NCI-H1436 (cell line): Measurements from ENCODE around the gene DLG2.
"Not testable (repeated sequence)": the region's sequence is repeated elsewhere in the genome, so short reads cannot be mapped to it uniquely, and the experiment has no call there.

Experiments
- DNase-seq: peaks from one replicate; lab custom pipeline; 2025; lab: John Stamatoyannopoulos, UW

DLG2 gene

DNA sequence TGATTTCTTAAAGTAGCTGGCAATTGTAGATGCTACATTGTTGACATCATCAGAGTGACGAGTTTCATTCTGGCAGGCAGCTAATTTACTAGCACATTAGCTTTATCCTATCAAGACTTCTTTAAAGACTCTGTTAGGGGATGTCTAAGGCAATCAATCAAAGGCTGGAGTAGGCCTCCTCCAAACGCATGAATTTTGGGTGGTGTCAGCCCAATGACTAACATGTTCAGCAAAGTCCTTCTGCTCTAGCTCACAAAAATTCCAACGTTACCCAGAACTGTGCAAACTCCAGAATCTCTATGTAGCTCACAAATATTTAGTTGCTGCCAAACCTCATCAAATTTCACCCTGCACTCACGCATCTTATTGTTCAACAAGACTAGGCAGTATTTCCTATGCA is 395.6 kb downstream of the DLG2 start:
- DNase-seq, result no peak

DNA sequence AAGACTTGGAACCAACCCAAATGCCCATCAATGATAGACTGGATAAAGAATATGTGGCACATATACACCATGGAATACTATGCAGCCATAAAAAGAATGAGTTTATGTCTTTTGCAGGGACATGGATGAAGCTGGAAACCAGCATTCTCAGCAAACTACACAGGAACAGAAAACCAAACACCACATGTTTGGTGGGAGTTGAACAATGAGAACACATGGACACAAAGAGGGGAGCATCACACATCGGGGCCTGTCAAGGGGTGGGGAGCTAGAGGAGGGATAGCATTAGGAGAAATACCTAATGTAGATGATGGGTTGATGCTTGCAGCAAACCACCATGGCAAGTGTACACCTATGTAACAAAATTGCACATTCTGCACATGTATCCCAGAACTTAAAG is 397.4 kb downstream of the DLG2 start:
- not testable (repeated sequence) for DNase-seq

DNA sequence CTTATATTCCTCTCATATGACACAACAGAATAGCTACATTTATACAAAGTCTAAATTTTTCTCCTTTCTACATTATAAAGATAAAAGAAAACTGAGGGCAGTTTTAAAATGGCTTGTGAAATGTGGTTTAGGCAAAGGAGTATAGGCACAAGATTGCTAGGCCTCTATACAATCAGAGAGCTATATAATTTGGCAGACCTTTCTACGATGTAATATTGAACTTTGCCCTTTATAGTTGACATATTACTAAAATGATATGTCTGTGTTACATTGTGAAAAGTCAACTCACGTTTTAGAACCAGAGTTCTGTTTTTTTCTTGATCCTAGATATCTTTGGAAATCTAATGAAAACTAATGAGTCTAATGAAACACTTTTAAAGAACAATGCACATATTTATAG is 430.2 kb downstream of the DLG2 start:
- DNase-seq, result no peak

DNA sequence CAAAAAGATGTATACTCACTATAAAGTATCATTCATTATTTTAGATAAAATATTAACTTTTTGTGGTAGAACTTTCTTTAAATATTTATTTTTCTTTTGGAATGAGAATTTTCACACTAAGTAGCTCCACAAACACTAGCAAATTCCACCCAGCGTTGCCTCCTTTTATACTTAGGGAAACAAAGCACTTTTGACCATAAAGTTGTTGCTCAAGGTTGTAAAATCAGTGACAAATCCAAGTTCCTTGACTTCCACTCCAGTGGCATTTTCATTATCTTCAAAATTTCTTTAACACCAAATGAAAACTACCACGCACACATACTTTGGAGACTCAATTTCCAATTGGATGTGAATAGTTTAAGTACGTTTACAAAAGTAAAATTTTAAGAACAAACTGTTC is 431.2 kb downstream of the DLG2 start:
- no peak for DNase-seq

DNA sequence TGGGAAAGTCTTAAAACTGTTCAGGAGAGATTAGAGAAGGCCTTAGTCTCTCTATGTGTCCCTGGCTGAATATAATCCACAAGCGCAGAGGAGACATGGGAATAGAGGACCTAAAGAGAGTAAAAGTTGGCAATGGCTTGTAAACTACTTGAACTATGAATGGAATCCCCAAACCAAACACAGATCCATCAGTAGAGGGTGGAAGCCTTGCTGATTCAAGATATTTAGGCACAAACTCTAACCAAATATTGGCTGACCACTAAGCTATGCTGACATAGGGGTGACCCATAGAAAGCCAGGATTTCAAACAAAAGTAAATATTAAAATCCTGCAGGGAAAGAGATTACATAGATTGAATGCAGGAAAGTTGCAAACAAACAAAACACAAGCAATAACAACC is 439.2 kb downstream of the DLG2 start:
- DNase-seq, result no peak

DNA sequence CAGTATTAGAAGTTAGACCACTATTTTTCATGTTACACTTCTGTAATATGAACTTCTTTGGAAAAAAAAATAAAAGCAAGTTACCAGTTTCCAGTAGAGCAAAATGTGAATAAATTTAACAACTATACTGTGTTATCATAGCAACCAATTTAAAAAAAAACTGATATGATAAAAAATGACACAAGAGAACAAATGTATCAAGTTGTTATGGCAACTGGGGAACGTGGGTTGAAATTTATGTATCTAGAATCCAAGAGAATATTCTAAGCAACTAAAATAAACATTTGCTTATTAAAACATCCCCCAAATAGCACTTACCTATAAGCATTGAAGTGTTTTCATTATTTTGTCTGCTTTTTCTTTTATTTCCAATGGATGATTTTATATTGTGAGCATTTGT is 442.4 kb downstream of the DLG2 start:
- DNase-seq, result no peak

DNA sequence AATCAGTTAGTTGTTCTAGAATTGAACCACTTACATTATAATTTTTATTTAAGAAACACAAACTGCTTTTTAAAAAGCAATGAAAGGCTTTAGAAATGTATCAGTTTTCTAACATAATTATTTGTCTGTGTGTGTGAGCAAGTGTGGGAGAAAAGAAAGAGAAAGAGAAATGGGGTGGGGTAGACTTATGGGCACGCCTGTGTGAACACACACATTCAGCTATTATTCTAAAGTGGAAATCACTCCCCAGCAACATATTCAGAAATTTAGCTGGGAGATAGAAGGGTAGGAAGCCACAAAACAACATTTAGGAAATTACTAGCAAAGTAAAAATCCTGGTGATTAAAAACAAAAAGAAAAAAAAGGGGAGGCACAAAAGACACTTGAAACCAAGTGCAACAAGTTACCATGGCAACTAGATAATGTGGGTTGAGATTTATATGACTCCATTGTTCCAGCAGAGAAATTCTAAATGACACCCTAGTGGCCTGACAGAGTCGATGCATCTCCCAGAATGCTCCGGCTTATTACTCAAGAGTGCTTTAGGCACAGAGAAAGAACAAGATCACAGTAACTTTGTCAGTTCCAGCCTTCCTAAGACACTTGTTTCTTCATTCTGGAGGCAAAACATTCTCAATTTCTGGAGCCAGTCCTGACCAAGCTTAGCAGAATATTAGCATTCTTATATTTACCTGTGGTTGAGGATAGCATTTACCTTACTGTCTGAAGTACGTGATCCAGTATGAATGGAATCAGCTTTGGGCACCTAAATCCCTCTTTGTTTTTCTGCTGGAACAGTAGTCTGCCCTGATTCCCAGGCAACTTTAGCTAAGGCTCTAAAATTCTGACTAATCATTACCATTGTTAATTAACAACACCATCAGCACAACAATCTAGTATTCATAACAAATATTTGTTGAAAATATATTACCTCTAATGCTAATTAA is 444.4 kb downstream of the DLG2 start:
- DNase-seq, result peak; percentile 85

DNA sequence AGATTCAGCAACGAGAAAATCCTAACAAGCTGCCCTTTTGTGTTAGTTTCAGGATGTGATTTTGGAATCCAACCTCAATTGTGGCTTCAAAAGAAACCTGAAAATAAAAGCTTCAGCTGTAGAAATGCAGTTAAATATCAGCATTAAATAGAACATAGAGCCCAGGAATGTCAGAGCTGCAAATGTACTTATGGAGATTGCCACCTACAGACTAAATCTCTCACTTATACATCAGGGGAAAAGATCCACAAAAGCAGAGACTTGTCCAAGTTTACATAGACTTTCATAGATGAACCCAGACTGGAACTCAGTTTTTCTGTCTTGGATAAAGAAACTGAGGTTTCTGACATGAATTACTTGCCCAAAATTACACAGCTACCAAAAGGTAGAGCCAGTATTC is 446.6 kb downstream of the DLG2 start:
- DNase-seq, result no peak

DNA sequence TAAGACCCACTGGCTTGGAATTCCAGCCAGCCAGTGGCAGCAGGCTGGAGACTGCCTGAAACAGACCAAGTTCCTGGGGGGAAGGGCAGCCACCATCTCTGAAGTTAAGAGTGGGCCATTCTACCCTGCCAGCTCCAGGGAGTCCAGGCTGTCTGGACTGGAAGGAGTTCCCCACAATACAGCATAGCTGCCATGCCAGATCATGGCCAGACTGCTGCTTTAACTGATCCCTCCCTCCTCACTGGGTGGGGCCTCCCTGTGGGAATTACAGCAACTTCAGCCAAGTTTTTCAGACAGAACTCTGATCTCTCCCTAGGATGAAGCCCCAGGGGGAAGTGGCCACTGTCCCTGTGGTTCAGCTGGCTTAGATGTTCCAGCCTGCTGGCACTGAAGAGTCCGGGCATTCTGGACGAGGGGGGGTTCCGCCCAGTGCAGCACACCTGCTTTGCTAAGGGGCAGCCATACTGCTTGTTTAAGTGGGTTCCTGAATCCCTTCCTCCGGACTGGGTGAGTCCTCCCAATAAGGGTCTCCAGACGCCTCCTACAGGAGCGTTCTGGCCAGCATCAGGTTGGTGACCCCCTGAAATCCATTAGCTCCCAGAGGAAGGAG is 455.4 kb downstream of the DLG2 start:
- no peak for DNase-seq

DNA sequence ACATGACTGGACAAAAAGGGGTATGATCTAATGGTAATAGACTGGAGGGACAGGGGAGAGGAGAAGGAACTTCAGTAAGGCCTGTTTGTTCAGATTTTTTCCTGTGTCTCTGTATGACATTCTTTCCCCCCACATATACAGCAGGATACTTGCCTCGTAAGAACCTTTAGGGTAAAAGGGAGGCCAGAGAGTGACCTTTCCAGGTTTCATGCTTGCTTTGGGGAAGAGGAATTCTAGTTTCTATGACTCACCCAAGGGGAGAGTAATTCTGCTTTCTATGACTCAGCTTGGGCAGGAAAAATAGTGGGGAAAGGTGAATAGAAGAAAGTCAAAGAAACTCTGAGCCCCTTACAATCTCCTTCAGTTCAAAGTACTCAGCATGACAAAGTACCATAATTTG is 457.0 kb downstream of the DLG2 start:
- DNase-seq, result no peak

DNA sequence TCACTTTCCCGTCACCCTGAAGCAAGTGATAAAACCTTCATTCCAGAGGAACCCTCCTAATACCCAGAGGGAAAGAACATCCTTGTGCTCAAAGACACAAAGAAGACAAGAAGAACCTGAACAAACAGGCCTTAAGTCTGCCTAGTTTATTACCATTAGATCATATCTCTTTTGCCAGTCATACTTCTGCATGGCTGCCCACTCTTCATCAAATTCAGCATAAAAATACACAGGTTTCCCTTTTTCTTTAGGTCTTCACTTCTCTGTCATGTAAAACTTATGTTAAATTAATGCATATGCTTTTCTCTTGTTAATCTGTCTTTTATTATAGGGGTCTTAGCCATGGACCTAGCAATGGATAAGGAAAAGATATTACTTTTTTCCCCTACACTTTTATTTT is 459.7 kb downstream of the DLG2 start:
- DNase-seq, result no peak

DNA sequence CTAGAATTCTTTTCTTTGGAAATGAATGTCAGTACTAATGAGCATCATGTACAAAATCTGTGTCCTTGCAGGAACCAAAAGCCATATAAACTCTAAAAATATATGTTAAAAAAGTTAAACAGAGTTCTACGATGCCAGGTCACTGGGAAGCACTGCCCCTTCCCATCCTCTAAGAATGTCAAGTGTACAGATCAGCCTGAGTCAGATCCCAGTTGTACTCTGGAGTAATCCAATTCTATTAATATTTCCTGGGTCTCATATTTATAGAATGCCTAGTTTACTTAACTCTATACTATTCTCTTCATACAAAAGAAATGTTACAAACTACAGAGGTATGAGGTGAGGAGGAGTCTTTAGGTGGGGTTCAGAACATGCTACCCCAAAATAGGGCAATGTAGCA is 460.1 kb downstream of the DLG2 start:
- no peak for DNase-seq

DNA sequence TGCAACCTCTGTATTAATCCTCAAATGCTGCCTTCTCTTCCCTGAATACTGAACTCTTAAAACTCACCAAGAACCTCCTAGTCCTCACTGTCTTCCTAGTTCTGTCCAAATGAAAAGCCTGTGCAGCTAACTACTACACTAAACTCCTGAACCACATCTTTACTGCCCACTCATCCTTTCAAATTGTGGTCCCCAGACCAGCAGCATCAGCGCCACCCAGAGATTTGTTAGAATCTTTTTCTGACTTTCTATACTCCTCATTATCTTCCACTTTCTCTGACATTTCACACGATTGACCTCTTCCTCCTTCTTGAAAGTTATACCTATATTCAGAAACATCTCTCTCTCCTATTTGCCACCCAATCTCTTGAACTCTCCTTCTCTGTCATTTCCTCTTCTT is 461.3 kb downstream of the DLG2 start:
- DNase-seq, result no peak

DNA sequence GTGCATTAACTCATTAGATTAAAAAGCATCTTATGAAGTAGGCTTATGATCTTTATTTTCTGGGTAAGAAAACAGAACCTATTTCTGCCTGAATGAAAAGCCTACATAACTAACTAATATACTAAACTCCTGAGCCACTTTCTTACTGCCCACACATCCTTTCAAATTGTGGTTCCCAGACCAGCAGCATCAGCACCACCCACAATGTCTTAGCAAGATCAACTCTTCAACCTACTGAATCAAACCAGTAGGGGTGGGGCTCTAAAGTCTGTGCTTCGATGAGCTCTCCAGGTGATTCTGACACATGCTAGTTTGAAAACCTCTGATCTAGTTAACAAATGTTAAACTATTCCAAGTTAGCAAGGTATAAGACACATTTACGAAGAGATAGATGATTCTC is 462.4 kb downstream of the DLG2 start:
- no peak for DNase-seq

DNA sequence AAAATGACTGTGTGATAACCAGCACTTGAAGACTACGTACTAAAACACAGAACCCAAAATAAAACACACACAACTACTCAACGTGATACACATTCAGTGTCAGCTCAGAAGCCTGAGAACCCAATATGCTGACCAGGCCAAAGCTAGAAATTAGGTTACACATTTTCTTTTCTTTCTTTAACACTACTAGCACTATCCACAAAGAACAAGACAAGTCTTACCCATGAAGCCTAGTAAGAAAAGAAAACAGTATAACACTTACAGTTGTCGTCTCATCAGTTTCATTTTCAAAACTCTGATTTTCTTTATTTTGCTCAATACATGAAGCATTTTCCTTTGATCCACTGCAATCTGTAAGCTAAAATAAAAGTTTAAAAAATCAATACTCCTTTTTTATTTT is 472.9 kb downstream of the DLG2 start:
- no peak for DNase-seq

DNA sequence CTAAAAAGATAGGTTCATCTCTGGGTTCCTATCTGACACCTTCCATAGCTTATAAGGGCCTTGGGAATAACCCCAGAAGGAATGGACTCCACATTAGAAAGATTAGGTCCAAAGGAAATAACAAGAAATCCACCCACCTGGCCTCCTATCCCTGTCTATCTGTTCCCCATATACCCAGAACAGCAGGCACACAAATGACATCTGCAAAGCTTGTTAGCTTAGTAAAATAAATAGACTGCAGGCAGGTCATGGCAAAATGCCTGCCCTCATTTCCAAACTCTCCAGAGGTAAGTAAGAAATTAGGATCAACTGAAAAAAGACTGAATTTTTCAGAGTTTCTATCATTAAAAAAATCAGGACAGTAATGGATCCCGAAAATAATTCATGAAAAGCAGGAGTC is 489.5 kb downstream of the DLG2 start:
- no peak for DNase-seq

DNA sequence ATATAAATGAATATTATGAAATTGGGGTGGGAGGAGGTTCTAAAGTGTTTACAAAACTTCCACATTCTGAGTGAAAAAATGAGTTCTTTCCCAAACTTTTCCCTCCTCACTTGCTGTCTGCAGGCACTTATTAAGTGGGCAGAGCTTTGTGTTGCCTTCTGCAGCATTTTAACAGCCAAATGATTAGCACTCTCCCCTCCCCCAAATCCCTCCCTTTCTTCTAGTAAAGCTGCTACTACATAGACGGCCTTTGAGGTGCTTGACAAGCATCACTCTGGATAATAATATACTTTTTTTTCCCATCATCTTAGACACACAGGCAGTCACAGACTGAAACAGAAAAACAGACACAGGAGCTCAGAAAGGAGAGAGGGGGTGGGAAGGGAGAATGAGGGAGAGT is 493.5 kb downstream of the DLG2 start:
- no peak for DNase-seq

DNA sequence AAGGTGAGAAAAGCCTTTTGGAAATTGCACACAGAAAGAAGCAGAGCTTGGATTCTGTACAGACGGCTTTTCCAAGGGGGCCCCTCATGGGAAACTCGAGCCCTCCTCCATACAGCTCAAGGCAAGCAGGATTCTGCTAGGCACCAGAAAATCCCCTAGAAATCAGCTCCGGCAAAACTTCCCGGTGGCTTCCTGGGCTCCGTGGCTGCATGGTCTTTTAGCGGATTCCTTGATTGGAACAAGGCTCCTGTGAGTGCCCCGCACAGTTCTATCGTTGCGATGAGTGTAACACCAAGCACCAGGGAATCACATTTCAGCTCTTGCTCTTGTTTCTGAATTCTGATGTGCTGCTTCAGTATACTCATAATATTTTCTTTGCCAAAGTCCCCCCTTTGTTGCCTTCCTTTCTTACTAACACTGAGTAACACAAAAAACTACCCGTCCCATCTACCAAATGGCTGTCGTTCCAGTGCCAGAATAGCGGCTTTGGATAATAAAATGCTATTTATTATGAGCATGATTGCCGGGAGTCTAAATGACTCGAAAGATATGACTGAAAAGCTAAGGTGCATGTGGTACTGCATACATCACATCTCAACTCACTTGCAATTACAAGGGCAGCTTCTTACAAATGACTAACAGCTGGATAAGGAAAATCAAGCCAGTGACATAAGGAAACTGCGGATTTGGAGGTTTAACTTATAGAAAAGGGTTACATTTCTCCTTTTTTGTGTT is 494.1 kb downstream of the DLG2 start:
- DNase-seq, result no peak

DNA sequence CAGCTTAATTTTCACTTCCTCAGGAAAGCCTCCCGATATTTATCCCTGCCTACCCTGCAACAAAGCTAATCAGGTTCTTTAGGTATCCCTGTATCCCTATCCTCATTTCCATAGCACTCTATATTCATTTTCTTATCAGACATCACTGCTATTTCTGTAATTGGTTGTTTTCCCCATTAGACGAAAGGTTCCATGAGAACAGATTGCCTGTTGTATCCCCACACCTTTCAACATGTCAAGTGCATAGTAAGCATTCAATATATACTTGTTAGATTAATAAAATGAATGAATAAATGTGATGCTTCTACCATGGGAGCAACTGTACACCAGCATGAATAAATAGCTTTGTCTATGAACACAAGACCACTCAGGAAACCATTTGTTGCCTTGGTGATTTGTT is 499.8 kb downstream of the DLG2 start:
- no peak for DNase-seq

DNA sequence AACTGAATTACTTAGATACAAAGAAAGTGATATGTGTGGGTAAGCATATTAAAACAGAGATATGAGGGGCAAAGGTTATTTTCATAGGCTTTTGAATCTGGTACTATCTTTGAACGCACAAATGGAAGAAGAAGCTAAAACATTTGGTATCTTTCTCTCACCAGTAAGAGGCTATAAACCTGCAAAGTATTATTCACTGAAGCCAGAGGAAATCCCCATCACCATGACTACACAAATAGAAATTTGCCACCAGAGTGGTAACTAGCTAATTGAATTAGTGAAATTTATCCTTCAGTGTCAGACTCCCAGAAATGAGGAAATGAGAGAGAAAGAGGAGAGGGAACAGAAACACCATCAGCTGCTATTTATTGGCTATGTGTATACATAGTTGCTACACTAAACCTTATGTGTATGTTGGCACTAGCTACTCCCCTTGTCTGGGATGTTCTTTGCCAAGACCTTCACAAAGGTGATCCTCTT is 503.4 kb downstream of the DLG2 start:
- no peak for DNase-seq

DNA sequence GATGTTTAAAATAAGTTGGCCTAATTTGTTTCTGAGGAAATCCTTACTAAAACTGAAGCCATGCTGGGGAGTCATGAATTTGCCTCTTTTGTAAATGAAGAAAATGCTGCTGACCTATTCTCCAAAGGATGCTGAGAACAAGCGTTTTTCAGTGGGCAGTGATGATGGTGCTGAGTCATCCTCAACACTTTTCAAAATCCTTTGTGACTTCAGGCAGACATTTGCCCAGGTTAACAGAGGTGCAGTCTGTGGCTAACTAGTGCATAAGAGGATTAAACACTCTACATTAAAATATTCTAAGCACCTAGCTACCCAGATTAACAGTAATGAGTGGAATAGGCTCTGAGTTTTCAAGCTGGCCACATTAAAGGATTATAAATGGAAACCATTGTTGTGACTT is 509.0 kb downstream of the DLG2 start:
- DNase-seq, result no peak

DNA sequence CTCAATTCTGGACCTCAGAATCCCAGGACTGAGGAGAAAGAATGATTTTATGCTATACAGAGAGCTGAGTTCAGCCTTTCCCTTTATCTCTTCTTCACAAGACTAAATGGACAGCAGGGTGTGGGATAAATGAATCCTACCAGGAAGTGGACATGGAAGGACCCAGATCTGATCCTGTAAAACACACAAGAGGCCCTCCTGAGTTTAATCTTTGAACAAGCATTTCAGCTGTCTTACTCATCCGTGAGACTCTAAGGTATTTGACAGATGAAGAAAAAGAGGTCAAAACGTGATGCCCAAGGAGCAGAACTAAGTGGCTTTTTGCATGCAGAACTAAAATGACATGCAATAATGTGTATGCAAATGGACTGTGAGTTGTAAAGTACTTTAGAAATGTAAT is 511.3 kb downstream of the DLG2 start:
- no peak for DNase-seq

DNA sequence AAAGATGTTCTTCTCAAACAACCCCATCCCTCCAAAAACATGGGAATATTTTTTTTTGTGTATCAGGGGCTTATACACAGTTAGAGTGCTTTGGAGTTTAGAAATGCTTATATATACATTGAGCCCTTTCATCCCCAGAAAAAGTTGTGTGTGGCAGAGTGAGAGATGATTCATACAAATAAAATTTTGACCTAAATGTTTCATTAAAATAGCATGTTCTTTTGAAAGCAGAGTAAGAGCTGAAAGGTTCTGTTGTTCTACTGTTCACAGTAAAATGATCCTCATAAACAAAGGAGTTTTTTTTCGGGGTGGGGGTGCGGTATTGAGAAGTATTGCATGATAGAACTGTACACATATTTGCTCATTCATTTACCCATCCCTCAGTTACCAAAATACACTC is 512.4 kb downstream of the DLG2 start:
- no peak for DNase-seq
